Fibroblast of skin of right biceps (primary cell): ENCODE data around the gene TSSK6.
"Not testable (repeated sequence)": the region's sequence is repeated elsewhere in the genome, so short reads cannot be mapped to it uniquely, and the experiment has no call there.

ENCODE experiments used
- DNase-seq: peaks from one replicate; pipeline ENCODE4 v3.0.0-alpha.2; 2013

TSSK6 gene

DNA sequence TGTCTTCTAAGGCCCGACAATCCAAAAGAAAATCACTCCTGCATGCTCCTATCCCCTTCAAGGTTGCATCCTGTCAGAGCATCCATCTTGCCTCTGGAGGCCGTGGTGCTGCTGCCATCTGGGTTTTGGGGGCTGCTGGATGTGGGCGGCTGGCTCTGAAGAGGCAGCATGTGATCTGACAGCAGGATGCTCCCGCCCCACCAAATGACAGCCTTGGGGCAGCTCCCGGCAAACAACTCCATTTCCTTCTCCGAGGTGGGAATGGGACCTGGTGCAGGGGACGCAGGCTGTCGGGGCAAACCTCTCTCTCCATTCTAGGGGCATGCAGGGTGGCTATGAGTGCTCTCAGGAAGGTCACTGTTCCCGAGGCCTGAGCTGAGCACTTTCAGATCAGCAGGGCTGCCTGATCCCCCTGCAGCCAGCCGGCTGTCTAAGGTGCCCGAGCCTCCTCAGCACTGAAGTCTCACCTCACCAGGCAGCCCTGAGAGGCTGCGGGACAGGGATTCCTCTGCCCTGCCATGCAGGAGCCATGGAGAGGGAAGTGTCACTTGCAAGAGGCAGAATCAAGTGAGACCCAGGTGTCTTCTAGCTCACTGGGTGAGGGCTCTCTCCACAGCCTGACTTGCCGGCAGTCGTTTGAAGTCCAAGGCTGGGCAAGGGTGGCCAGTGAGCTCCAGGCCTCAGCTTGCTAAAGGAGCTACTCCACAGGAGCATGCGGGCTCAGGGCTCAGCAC lies 28.8 kb downstream of the TSSK6 start:
- DNase-seq = no peak

- DNase-seq = no peak
Observed at GRCh38 chr19:19485998-19486290, 29.4 kb downstream of the TSSK6 start.

GRCh38 chr19:19485161-19485997 lies 30.0 kb downstream of the TSSK6 start:
- DNase-seq = peak; percentile 60

GRCh38 chr19:19482809-19483596 lies 32.3 kb downstream of the TSSK6 start:
- DNase-seq = peak; percentile 20

GRCh38 chr19:19480688-19481087 lies 34.7 kb downstream of the TSSK6 start:
- DNase-seq = no peak

DNA sequence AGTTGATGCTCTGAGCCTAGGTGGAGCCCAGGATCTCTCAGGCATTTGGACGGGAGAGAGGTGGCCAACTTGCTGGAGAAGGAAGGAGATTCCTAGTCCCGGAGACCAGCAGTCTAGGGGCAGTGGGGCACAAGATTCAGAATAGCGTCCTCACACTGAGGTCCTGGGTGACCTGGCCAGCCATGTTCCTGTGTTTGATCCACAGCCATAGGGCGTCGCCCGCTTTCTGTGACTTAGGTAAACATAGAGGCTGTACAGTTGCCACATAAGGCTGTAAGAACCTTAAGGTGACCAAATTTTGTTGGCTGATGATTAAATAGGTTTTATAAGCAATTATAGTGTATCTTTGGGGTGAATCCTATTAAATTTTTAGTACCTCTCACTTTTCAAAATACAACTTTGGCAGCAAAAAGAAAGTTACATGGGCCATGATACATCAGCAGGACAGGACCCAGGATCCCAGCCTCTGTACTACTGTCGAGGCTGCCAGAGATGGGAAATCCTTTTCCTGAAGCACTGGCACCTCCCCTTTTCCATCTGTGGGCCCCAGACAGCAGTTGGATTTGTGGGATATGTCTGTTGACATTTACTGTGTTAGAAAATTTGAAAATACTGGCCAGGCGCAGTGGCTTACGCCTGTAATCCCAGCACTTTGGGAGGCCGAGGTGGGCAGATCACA lies 37.5 kb downstream of the TSSK6 start:
- no peak for DNase-seq

DNA sequence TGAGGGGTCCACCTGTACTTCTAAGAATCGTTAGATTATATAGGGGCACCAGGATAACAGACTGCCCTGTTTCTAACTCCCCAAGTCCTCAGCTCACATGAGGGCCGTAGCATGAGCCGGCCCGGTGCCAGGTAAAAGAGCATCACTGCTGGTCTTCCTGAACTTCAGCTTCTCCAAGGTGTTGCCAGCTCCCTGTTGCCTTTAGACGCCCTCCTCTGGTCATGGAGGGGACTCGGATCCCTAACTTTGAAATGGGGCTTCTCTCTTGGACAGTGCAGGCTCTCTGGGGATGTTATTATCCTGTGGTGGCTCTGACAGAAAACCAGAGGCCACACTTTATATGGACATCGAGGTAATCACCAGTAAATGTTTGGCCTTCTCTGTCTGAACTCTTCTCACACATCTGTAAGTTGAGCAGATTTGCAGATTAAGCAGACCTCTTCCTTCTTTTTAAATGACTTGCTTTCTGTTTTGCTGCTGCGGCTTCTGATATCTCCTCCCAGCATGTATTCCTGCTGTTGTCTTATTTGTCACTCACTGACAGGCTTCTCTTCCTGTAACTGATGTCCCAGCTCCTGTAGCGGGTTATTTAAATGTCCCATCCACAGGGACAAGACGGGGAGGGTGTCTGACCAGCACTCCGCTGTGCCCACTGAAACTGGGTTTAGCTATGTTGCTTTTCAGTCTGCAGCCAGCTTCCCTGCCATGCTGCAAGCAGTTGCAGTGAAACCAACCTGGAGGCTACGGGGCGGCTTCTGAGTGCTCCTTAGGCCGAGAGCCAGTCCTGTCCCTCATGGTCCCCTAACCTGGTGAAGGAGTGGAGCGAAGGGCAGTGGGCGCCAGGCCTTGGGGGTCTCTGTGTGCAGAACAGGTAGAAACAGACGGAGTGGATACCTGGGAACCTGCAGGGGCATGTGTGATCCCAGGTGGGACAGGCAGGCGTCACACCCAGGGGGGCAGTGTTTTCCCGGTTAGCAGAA lies 39.2 kb downstream of the TSSK6 start:
- no peak for DNase-seq

DNA sequence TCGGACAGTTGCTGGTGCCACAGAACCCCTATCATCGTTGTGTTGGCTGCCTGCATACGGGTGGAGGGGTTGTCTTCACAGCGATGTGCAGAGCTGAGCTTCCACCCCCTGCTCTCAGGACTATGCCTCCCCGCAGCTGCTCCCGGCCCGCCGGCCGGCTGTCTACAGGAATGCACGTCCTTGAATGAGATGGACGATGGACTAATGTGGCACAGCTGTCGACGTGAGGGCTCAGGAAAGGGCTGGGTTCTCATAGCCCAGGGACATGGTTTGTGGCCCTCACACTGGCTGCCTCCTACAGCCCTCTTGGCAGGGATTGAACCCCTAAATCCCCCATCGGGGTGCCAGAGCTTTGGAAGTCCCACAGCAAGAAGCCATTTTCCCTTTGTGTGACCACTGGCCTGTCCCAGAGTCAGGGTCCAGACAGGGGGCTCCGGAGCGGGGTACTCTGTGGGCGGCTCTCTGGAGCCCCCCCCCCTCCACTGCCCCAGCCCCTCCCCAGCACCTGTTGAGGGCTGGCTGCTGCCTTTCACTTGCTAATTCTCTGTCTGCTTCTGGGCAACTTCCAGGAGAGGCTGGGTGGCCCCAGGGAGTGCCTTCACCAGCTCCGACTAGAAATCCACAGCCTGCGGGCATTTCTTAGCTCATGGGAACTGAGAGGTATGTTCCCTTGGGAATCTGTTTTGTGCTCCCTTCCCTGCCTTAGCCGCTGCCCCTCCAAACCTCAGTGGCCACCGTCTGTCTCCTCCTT lies 40.2 kb downstream of the TSSK6 start:
- no peak for DNase-seq

GRCh38 chr19:19472106-19472505 lies 43.2 kb downstream of the TSSK6 start:
- not testable (repeated sequence) for DNase-seq

- no peak for DNase-seq
Observed at GRCh38 chr19:19471682-19472081, 43.7 kb downstream of the TSSK6 start.

GRCh38 chr19:19470579-19470978 lies 44.8 kb downstream of the TSSK6 start:
- DNase-seq = no peak

GRCh38 chr19:19468424-19469050 lies 46.8 kb downstream of the TSSK6 start:
- DNase-seq = no peak

- no peak for DNase-seq
Observed at GRCh38 chr19:19466201-19466600, 49.1 kb downstream of the TSSK6 start.

- no peak for DNase-seq
Observed at GRCh38 chr19:19465436-19466070, 49.8 kb downstream of the TSSK6 start.

GRCh38 chr19:19464339-19465098 lies 50.8 kb downstream of the TSSK6 start:
- DNase-seq = peak; percentile 73
